NCI-H1436 treated with DMSO at 0.1 percent for 48 hours (cell line): ENCODE data around the gene CDC42BPA.

ENCODE experiments used
- DNase-seq: peaks from one replicate; lab custom pipeline; 2025; lab: John Stamatoyannopoulos, UW

CDC42BPA gene

GRCh38 chr1:226990133-226990716 lies 328.1 kb downstream of the CDC42BPA start:
- DNase-seq = no peak

- DNase-seq = no peak
Measured at GRCh38 chr1:226989085-226989920, 329.0 kb downstream of the CDC42BPA start.

GRCh38 chr1:226988334-226988666 lies 330.0 kb downstream of the CDC42BPA start:
- no peak for DNase-seq

- no peak for DNase-seq
Measured at GRCh38 chr1:226987623-226988333, 330.5 kb downstream of the CDC42BPA start.

- no peak for DNase-seq
Measured at GRCh38 chr1:226987179-226987536, 331.1 kb downstream of the CDC42BPA start.

GRCh38 chr1:226986496-226987178 lies 331.7 kb downstream of the CDC42BPA start:
- DNase-seq = no peak

- no peak for DNase-seq
Measured at GRCh38 chr1:226985839-226986463, 332.3 kb downstream of the CDC42BPA start.

GRCh38 chr1:226985239-226985838 lies 333.0 kb downstream of the CDC42BPA start:
- no peak for DNase-seq

- no peak for DNase-seq
Measured at GRCh38 chr1:226984521-226985238, 333.6 kb downstream of the CDC42BPA start.

GRCh38 chr1:226983992-226984364 lies 334.3 kb downstream of the CDC42BPA start:
- no peak for DNase-seq

- no peak for DNase-seq
Measured at GRCh38 chr1:226983247-226983991, 334.9 kb downstream of the CDC42BPA start.

GRCh38 chr1:226982451-226983177 lies 335.7 kb downstream of the CDC42BPA start:
- no peak for DNase-seq

- DNase-seq = no peak
Measured at GRCh38 chr1:226981838-226982237, 336.5 kb downstream of the CDC42BPA start.

- no peak for DNase-seq
Measured at GRCh38 chr1:226981386-226981817, 336.9 kb downstream of the CDC42BPA start.

- DNase-seq = no peak
Measured at GRCh38 chr1:226980565-226981385, 337.5 kb downstream of the CDC42BPA start.

GRCh38 chr1:226980122-226980560 lies 338.2 kb downstream of the CDC42BPA start:
- DNase-seq = no peak

GRCh38 chr1:226979517-226980121 lies 338.7 kb downstream of the CDC42BPA start:
- no peak for DNase-seq

- no peak for DNase-seq
Measured at GRCh38 chr1:226979115-226979516, 339.2 kb downstream of the CDC42BPA start.
